ENCODE data around the gene WWTR1.

DNA sequence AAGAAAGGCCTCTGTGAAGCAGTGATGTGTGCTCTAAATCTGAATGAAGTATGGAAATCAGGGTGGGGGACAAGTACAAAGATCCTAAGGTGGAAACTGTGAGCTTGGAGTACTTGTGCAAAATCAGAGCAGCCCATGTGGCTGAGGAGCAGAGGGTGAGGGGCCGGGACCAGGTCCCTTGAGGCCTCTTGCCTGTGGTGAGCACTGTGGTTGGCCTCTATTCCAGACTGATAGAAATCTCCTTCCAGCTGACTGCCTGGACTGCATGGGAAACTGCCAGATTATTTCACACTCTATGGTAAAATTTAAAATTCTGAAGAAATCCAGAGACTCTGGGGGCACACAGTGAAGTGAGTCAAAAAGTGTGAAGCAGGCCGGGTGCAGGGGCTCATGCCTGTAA is 101.9 kb downstream of the WWTR1 start:
- TF ChIP-seq, protein P1, sequence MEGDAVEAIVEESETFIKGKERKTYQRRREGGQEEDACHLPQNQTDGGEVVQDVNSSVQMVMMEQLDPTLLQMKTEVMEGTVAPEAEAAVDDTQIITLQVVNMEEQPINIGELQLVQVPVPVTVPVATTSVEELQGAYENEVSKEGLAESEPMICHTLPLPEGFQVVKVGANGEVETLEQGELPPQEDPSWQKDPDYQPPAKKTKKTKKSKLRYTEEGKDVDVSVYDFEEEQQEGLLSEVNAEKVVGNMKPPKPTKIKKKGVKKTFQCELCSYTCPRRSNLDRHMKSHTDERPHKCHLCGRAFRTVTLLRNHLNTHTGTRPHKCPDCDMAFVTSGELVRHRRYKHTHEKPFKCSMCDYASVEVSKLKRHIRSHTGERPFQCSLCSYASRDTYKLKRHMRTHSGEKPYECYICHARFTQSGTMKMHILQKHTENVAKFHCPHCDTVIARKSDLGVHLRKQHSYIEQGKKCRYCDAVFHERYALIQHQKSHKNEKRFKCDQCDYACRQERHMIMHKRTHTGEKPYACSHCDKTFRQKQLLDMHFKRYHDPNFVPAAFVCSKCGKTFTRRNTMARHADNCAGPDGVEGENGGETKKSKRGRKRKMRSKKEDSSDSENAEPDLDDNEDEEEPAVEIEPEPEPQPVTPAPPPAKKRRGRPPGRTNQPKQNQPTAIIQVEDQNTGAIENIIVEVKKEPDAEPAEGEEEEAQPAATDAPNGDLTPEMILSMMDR (IDR thresholded peaks at IDR 0.05; ENCODE audit: extremely low read depth in 1 of 2, insufficient read depth in 1 of 2, low read depth in 1 of 2, low read length in 2 of 2), result no peak
- TF ChIP-seq POLR2AphosphoS5 (IDR thresholded peaks at IDR 0.05; ENCODE audit: insufficient read depth, low read depth, low read length) (no peak), POLR2A (IDR thresholded peaks at IDR 0.05; ENCODE audit: low read depth, low read length) (no peak), EZH2 (IDR thresholded peaks at IDR 0.05; ENCODE audit: borderline replicate concordance, low read depth, low read length, severe bottlenecking) (no peak), FOS (IDR thresholded peaks at IDR 0.05; ENCODE audit: borderline replicate concordance, insufficient read depth, low read length) (no peak), MYC (IDR thresholded peaks at IDR 0.05; ENCODE audit: low read depth, low read length) (no peak), GATA2 (IDR thresholded peaks at IDR 0.05; ENCODE audit: insufficient read depth, insufficient read length, low read depth, low read length) (no peak)
- TF ChIP-seq, protein P2, sequence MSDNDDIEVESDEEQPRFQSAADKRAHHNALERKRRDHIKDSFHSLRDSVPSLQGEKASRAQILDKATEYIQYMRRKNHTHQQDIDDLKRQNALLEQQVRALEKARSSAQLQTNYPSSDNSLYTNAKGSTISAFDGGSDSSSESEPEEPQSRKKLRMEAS (IDR thresholded peaks at IDR 0.05; ENCODE audit: insufficient read depth, insufficient read length), result no peak
